Right cardiac atrium (tissue), 5 donors: ENCODE measurements around the gene DCAKD. TPM values are rescaled to one million over a fixed set of nuclear protein-coding genes. Genes with fewer than 3 reads are reported as not detected.
A peak's percentile ranks its signal among the peaks of the same experiment; 100 is the strongest.

ENCODE experiments used
- ATAC-seq, 2 donors: fragments of 200-7000 bp; cut with Tn5 transposase; one replicate each; pipeline versions ENCODE4 v1.8.0 to v1.9.1; 2020; ENCODE audit warnings: moderate library complexity in 2 of 2, mild to moderate bottlenecking in 1 of 2
- DNase-seq, 3 donors: peaks; one replicate each; pipeline ENCODE4 v3.0.0-alpha.2; 2020
- H3K27ac ChIP-seq: one replicate; pipeline ENCODE4 v1.5.1; 2013; ENCODE audit warnings: mild to moderate bottlenecking, low read length, control low read depth, moderate library complexity
- H3K27me3 ChIP-seq: one replicate; pipeline ENCODE4 v1.6.1; 2013; ENCODE audit not compliant: control insufficient read depth, insufficient read depth
- H3K4me1 ChIP-seq: one replicate; pipeline ENCODE4 v1.6.1; 2013; ENCODE audit warnings: low read length; ENCODE audit not compliant: control insufficient read depth, insufficient read depth
- H3K4me3 ChIP-seq: one replicate; pipeline ENCODE4 v1.5.1; 2013; ENCODE audit warnings: low read length, control low read depth
- H3K9me3 ChIP-seq: one replicate; pipeline ENCODE4 v1.6.1; 2013; ENCODE audit warnings: low read length; ENCODE audit not compliant: control insufficient read depth
- WGBS: extraction: QIAGEN DNeasy Blood & Tissue Kit; methylation state at CpG from one replicate; pipeline ENCODE4 v1.1.7; 2013; 5-methylcytosine and 5-hydroxymethylcytosine counted together
- intact Hi-C, 4 donors: fragments of 100-400 bp; cut with DNase I; formaldehyde crosslinking; loops; one replicate each; pipeline versions ENCODE4 v1.11.0 to v1.14.0; 2022 to 2023
- polyA plus RNA-seq: library from polyadenylated mRNA; stranded (reverse); fragments of 200-250 nt; gene quantifications from one replicate; pipeline ENCODE4 v1.2.3, GENCODE V29; 2013
- total RNA-seq, 4 donors: library from RNA; stranded (reverse); fragmentation: NEBNext Ultra II Directional; extraction: Animal tissue kit (Norgen Biotek cat#: 25700); gene quantifications; one replicate each; pipeline ENCODE4 v1.2.1, GENCODE V29; 2021
- donor health status: healthy with polysubstance abuse.
- donor health status: DM: no; HTN: yes; CAD: no.
- donor health status: DM: no; HTN: no; CAD: no.
- donor health status: DM: no; HTN: yes; CAD: no; lungs with severe emphysema.
- donor health status: DM: yes; HTN: yes; CAD: no.

Gene DCAKD
- total and polyA plus RNA-seq, 5 donors, result 23.6 to 40.2 (median 36.7) TPM

GRCh38 chr17:45043813-45044540, 7.5 kb downstream of the DCAKD start:
- 80% methylated on average over 18 of the region's 18 CpGs for WGBS
- Histone ChIP-seq H3K27me3 (no peaks in the 10 kb centered on the region), H3K9me3 (no peaks in the 10 kb centered on the region), H3K4me3 (no peak overlapping the region), H3K27ac (peak overlapping the region; percentile 25), H3K4me1 (peaks cover 7% of the 10 kb centered on the region)
- ATAC-seq (peak; percentile 15 to 18), DNase-seq (no peak)
- intact Hi-C loops, result loop anchor here in 1 of 4 donors (10.0 kb wide), 1 partner anchor 51 kb away; no protein-coding TSS in a partner anchor

GRCh38 chr17:45042346-45043120, 8.9 kb downstream of the DCAKD start:
- H3K27ac ChIP-seq, result peak overlapping the region; percentile 30
- peaks cover 12% of the 10 kb centered on the region for H3K4me1 ChIP-seq
- H3K9me3 ChIP-seq, result no peaks in the 10 kb centered on the region
- DNase-seq (no peak), ATAC-seq (no peak)
- H3K4me3 ChIP-seq, result no peak overlapping the region
- WGBS, result 76% methylated on average over 11 of the region's 11 CpGs
- H3K27me3 ChIP-seq, result no peaks in the 10 kb centered on the region
- intact Hi-C loops, result loop anchor here in 1 of 4 donors (10.0 kb wide), 1 partner anchor 52 kb away; no protein-coding TSS in a partner anchor

GRCh38 chr17:45040459-45040858, 11.0 kb downstream of the DCAKD start:
- intact Hi-C loops, result loop anchor here in 1 of 4 donors (10.0 kb wide), 1 partner anchor 54 kb away; no protein-coding TSS in a partner anchor
- 82% methylated on average over 4 of the region's 4 CpGs for WGBS
- peaks cover 12% of the 10 kb centered on the region for H3K4me1 ChIP-seq
- DNase-seq (no peak), ATAC-seq (no peak)
- H3K4me3 ChIP-seq, result no peak overlapping the region
- H3K27ac ChIP-seq, result no peak overlapping the region
- H3K9me3 ChIP-seq, result no peaks in the 10 kb centered on the region
- no peaks in the 10 kb centered on the region for H3K27me3 ChIP-seq

GRCh38 chr17:45038728-45039634, 12.5 kb downstream of the DCAKD start:
- no peaks in the 10 kb centered on the region for H3K27me3 ChIP-seq
- H3K4me1 ChIP-seq, result peaks cover 12% of the 10 kb centered on the region
- H3K9me3 ChIP-seq, result no peaks in the 10 kb centered on the region
- DNase-seq (peak in 2 of 3 donors; percentile 60 to 63), ATAC-seq (no peak)
- intact Hi-C loops, result loop anchor here in 1 of 4 donors (10.0 kb wide), 1 partner anchor 274 kb away; no protein-coding TSS in a partner anchor
- 55% methylated on average over 13 of the region's 13 CpGs for WGBS
- no peak overlapping the region for H3K27ac ChIP-seq
- no peak overlapping the region for H3K4me3 ChIP-seq

- Histone ChIP-seq H3K4me3 (no peak overlapping the region), H3K9me3 (no peaks in the 10 kb centered on the region), H3K4me1 (peaks cover 7% of the 10 kb centered on the region), H3K27ac (no peak overlapping the region), H3K27me3 (no peaks in the 10 kb centered on the region)
- 67% methylated on average over 3 of the region's 3 CpGs for WGBS
- intact Hi-C loops, result loop anchor here in 1 of 4 donors (10.0 kb wide), 1 partner anchor 272 kb away; no protein-coding TSS in a partner anchor
- ATAC-seq (no peak), DNase-seq (no peak)
Observed at GRCh38 chr17:45036691-45037090, 14.7 kb downstream of the DCAKD start.

DNA sequence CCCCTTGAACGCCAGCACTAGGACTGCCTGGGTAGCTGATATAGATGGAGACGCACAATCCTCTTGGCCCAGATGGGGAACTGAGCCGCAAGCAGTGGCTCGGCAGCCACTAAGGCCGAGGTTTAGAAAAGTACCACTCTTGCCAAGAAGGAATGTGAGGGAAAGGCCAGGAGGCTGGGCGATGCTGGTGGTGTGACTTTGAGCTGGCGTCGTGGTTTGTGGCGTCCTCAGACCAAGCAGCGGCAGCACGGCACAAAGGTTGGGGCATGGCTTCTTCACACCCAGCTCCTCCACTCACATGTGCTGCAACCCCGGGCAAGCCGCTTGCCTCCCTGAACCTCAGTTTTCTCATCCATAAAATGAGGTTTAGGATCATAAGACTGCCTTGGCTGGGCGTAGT, 15.6 kb downstream of the DCAKD start:
- no peak for DNase-seq
- intact Hi-C loops, result loop anchor here in 1 of 4 donors (10.0 kb wide), 1 partner anchor 271 kb away; no protein-coding TSS in a partner anchor
- WGBS, result 93% methylated on average over 14 of the region's 14 CpGs
- no peaks in the 10 kb centered on the region for H3K27me3 ChIP-seq
- H3K4me1 ChIP-seq, result peaks cover 7% of the 10 kb centered on the region
- ATAC-seq, result no peak
- no peak overlapping the region for H3K27ac ChIP-seq
- no peaks in the 10 kb centered on the region for H3K9me3 ChIP-seq
- no peak overlapping the region for H3K4me3 ChIP-seq

DNA sequence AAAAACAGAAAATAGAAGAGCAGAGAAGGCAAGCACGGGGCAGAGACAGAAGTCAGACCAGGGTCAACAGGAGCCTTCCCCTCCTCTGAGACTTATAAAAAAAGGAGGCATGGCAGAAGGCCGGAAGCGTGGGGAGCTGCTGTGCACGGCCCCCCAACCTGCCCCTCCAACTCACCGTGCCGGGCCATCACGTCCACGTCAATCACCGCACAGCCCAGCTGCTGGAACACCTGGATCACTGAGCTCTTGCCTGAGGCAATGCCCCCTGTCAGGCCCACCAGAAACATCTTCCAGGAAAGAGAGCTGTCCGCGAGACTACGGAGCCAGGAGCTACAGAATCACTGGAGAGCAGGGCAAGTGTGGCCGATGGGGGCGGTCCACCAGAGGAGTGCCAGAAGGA, 16.8 kb downstream of the DCAKD start:
- Histone ChIP-seq H3K27ac (no peak overlapping the region), H3K4me1 (peaks cover 7% of the 10 kb centered on the region), H3K4me3 (no peak overlapping the region), H3K9me3 (no peaks in the 10 kb centered on the region), H3K27me3 (no peaks in the 10 kb centered on the region)
- no peak for ATAC-seq
- intact Hi-C loops, result loop anchor here in 1 of 4 donors (10.0 kb wide), 1 partner anchor 270 kb away; no protein-coding TSS in a partner anchor
- no peak for DNase-seq
- 94% methylated on average over 14 of the region's 14 CpGs for WGBS

DNA sequence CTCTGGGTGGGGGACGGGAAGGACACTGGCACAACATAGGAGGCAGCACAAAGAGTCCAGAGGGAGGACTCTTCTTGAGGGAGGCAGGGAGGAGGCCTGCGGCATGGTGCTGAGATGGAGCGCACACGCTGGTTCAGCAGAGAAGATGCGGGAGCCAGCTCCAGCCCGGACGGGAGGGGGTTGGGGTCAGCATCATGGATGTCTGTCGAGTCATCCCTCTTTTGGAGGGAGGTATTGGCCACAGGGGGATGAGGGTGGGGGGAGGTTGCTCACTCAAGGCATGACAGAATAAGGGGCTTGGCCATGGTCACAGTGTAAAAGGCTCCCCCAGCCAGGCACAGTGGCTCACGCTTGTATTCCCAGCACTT, 19.3 kb downstream of the DCAKD start:
- WGBS, result 75% methylated on average over 9 of the region's 9 CpGs

GRCh38 chr17:45031231-45032173, 19.9 kb downstream of the DCAKD start:
- WGBS, result 44% methylated on average over 14 of the region's 14 CpGs
- Histone ChIP-seq H3K27me3 (no peaks in the 10 kb centered on the region), H3K4me3 (no peak overlapping the region), H3K4me1 (no peaks in the 10 kb centered on the region), H3K27ac (no peak overlapping the region), H3K9me3 (no peaks in the 10 kb centered on the region)
- intact Hi-C loops, result loop anchor here in 1 of 4 donors (10.0 kb wide), 1 partner anchor 267 kb away; no protein-coding TSS in a partner anchor
- DNase-seq (no peak), ATAC-seq (peak in 1 of 2 donors; percentile 23)

More for the DNA sequence above, 19.3 kb downstream of the DCAKD start:
- no peaks in the 10 kb centered on the region for H3K4me1 ChIP-seq
- no peaks in the 10 kb centered on the region for H3K9me3 ChIP-seq
- no peaks in the 10 kb centered on the region for H3K27me3 ChIP-seq
- DNase-seq (no peak), ATAC-seq (no peak)
- H3K27ac ChIP-seq, result no peak overlapping the region
- intact Hi-C loops, result loop anchor here in 1 of 4 donors (10.0 kb wide), 1 partner anchor 267 kb away; no protein-coding TSS in a partner anchor
- H3K4me3 ChIP-seq, result no peak overlapping the region
